Heart left ventricle (tissue), 16 donors: ENCODE measurements around the gene ANG. TPM values are rescaled to one million over a fixed set of nuclear protein-coding genes. Genes with fewer than 3 reads are reported as not detected.
A peak's percentile ranks its signal among the peaks of the same experiment; 100 is the strongest.

Source experiments
- ATAC-seq, 4 donors: fragments of 200-7000 bp; cut with Tn5 transposase; one replicate each; pipeline ENCODE4 v1.9.1; 2020 to 2022; ENCODE audit warnings: moderate library complexity in 4 of 4, mild to moderate bottlenecking in 3 of 4, moderate number of reproducible peaks in 1 of 4
- DNase-seq, 5 donors: peaks; one replicate each; pipeline ENCODE4 v3.0.0-alpha.2; 2020
- H3K27ac ChIP-seq, 12 donors: fragments of 200-600 bp; sonication (generic) in 4 of 12; one replicate each; pipeline versions ENCODE4 v1.5.0 to v1.8.0; 2016 to 2022; ENCODE audit warnings: mild to moderate bottlenecking in 2 of 12
- H3K27me3 ChIP-seq, 9 donors: fragments of 200-600 bp; sonication (generic) in 2 of 9; one replicate each; pipeline versions ENCODE4 v1.5.1 to v1.8.0; 2016 to 2022; ENCODE audit warnings: mild to moderate bottlenecking in 3 of 9
- H3K36me3 ChIP-seq, 9 donors: fragments of 200-600 bp; sonication (generic) in 2 of 9; one replicate each; pipeline versions ENCODE4 v1.5.0 to v1.8.0; 2018 to 2022; ENCODE audit warnings: mild to moderate bottlenecking in 2 of 9
- H3K4me1 ChIP-seq, 12 donors: fragments of 200-600 bp; sonication (generic) in 4 of 12; one replicate each; pipeline versions ENCODE4 v1.5.0 to v1.8.0; 2016 to 2022; ENCODE audit warnings: mild to moderate bottlenecking in 3 of 12
- H3K4me3 ChIP-seq, 12 donors: fragments of 200-600 bp; sonication (generic) in 4 of 12; one replicate each; pipeline versions ENCODE4 v1.5.0 to v1.8.0; 2017 to 2022; ENCODE audit warnings: mild to moderate bottlenecking in 9 of 12, moderate library complexity in 4 of 12
- H3K9me3 ChIP-seq, 12 donors: fragments of 200-600 bp; sonication (generic) in 4 of 12; one replicate each; pipeline versions ENCODE4 v1.5.0 to v1.8.0; 2016 to 2022; ENCODE audit warnings: mild to moderate bottlenecking in 1 of 12
- POLR2A ChIP-seq, 2 donors: fragments of 450-650 bp; IDR thresholded peaks; one replicate each; pipeline ENCODE4 v1.6.1; 2017; ENCODE audit warnings: antibody characterized with exemption in 2 of 2, mild to moderate bottlenecking in 2 of 2, moderate library complexity in 2 of 2
- WGBS, 4 donors: extraction: QIAGEN DNeasy Blood & Tissue Kit in 2 of 4; methylation state at CpG; one replicate each; pipeline versions ENCODE4 v1.1.5 to v1.1.7; 2013 to 2018; 5-methylcytosine and 5-hydroxymethylcytosine counted together
- intact Hi-C, 10 donors: fragments of 100-400 bp; cut with DNase I; formaldehyde crosslinking; loops; one replicate each; pipeline versions ENCODE4 v1.11.1 to v1.14.2; 2022
- polyA plus RNA-seq, 2 donors: library from polyadenylated mRNA; stranded (reverse); fragments of 200-250 nt; gene quantifications; one replicate each; pipeline ENCODE4 v1.2.3, GENCODE V29; 2013
- total RNA-seq, 9 donors: library from RNA; depleted of rRNA in 2 of 9; stranded (reverse); fragments of >200 nt in 2 of 9; fragmentation: NEBNext Ultra II Directional in 3 of 9; extraction: Animal tissue kit (Norgen Biotek cat#: 25700) in 3 of 9; gene quantifications; one replicate each; pipeline versions ENCODE4 v1.1.0 to v1.2.4, GENCODE V29; 2016 to 2023
- TF ChIP-seq, protein P1 (sequence below), 12 donors: fragments of 200-600 bp; sonication (generic) in 4 of 12; IDR thresholded peaks; one replicate each; pipeline versions ENCODE4 v1.5.0 to v1.8.0; 2018 to 2022; ENCODE audit warnings: antibody characterized with exemption in 12 of 12, mild to moderate bottlenecking in 5 of 12
- donor health status: ischemic (EF 13 %, LVEDD 7.1; RV severe dilation, severe dysfunction).
- donor health status: healthy with polysubstance abuse.
- donor health status: DM: no; HTN: yes; CAD: no.
- donor health status: DM: no; HTN: no; CAD: no.
- donor health status: ischemic (EF 25% LVEDD 6.9; RV normal size, moderate dysfunction).
- donor health status: ischemic (EF 25% LVEDD 5.7; RV mildly dilated, moderate dysfunction).
- donor health status: healthy.
- donor health status: DM: yes; HTN: yes; CAD: no.
- donor health status: ischemic (EF 35%, LVEDD 5.7; RV mildly dilated, moderate dysfunction).
- donor health status: nonischemic (EF 11% LVEDD 7.7; RV severe dilation, severe dysfunction).
- donor health status: DM: yes; HTN: yes; CAD: no.
- donor health status: PGD.
- donor health status: ischemic (EF 29% LVEDD 5.4; RV normal size, mild dysfunction).
- donor health status: nonischemic (EF 23%, LVEDD 6.1; RV moderate dilation, normal function).

ANG gene
- total and polyA plus RNA-seq, 11 donors = 2.1 to 9.3 (median 4.0) TPM

- Histone ChIP-seq H3K27me3 (no peaks in the 10 kb centered on the region), H3K4me1 (peaks cover 0 to 26% (median 11%) of the 10 kb centered on the region in 12 donors), H3K4me3 (peak overlapping the region in 4 of 12 donors; percentile 4 to 90 (median 40)), H3K27ac (peak overlapping the region in 3 of 12 donors; percentile 4 to 100 (median 8)), H3K9me3 (no peaks in the 10 kb centered on the region), H3K36me3 (no peaks in the 10 kb centered on the region)
- TF ChIP-seq POLR2A (IDR thresholded peaks at IDR 0.05) = no peak
- TF ChIP-seq, protein P1, sequence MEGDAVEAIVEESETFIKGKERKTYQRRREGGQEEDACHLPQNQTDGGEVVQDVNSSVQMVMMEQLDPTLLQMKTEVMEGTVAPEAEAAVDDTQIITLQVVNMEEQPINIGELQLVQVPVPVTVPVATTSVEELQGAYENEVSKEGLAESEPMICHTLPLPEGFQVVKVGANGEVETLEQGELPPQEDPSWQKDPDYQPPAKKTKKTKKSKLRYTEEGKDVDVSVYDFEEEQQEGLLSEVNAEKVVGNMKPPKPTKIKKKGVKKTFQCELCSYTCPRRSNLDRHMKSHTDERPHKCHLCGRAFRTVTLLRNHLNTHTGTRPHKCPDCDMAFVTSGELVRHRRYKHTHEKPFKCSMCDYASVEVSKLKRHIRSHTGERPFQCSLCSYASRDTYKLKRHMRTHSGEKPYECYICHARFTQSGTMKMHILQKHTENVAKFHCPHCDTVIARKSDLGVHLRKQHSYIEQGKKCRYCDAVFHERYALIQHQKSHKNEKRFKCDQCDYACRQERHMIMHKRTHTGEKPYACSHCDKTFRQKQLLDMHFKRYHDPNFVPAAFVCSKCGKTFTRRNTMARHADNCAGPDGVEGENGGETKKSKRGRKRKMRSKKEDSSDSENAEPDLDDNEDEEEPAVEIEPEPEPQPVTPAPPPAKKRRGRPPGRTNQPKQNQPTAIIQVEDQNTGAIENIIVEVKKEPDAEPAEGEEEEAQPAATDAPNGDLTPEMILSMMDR (IDR thresholded peaks at IDR 0.05) = no peak
- WGBS, 4 donors = 80 to 86% (median 83%) methylated on average over 7 of the region's 7 CpGs
- ATAC-seq (no peak), DNase-seq (no peak)
- intact Hi-C loops = loop anchor here in 6 of 10 donors (5.0 to 10.0 kb wide), 9 partner anchors 74 to 698 kb away; partner anchors contain the start of genes TEP1 (in 3 of the 6), TMEM253 (in 2 of the 6), APEX1 (in 1 of the 6) and OSGEP (in 1 of the 6)
Measured at GRCh38 chr14:20686386-20687143, 2.0 kb upstream of the ANG start.

- intact Hi-C loops = loop anchor here in 6 of 10 donors (5.0 to 10.0 kb wide), 9 partner anchors 75 to 697 kb away; partner anchors contain the start of genes TEP1 (in 3 of the 6), TMEM253 (in 2 of the 6), APEX1 (in 1 of the 6) and OSGEP (in 1 of the 6)
- peaks cover 0 to 26% (median 10%) of the 10 kb centered on the region in 12 donors for H3K4me1 ChIP-seq
- DNase-seq (no peak), ATAC-seq (no peak)
- H3K9me3 ChIP-seq = no peaks in the 10 kb centered on the region
- no peaks in the 10 kb centered on the region for H3K27me3 ChIP-seq
- TF ChIP-seq, protein P1 (IDR thresholded peaks at IDR 0.05) = no peak
- no peak for TF ChIP-seq POLR2A (IDR thresholded peaks at IDR 0.05)
- no peak overlapping the region for H3K4me3 ChIP-seq
- H3K27ac ChIP-seq = no peak overlapping the region
- H3K36me3 ChIP-seq = no peaks in the 10 kb centered on the region
- 83 to 94% (median 91%) methylated on average over 4 to 5 of the region's 5 CpGs for WGBS, 4 donors
Measured at GRCh38 chr14:20687362-20688166, 1.0 kb upstream of the ANG start.

DNA sequence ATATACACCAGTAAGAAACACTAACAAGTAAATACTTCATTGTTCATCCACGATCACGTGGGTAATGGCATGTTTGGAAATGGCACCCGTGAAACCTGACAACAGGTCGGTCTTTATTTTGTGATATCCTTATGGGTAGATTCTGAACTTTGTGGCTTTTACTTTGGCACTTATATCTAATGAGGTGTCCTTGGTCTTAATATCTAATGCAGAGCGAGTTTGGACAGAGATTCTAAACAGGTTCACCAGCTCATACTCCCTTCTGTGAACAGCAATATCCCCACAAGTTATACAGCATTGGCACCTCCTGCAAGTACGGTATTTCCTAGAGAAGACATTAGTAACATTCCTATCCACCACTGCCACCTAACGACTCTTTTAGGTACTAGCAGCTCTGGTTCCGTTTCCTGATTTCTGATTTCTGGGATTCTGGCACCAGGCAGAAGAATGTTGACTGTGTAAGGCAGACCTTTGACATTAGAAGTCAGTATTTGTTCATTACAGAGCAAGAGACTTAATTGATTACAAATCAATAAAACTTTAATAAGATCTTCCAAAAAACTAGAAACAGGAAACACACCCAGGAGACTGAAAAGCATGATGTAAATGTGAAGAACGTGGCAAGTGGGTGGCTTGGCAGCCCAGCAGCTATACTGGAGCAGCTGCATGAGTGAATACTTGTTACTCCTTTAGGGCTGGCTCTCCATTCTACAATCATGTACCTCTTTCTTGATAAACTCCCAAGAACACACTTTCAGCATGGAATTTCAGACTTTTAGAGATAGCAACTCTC is 2.5 kb downstream of the ANG start:
- Histone ChIP-seq H3K36me3 (peaks cover 0 to 27% (median 0%) of the 10 kb centered on the region in 9 donors), H3K27ac (no peak overlapping the region), H3K27me3 (no peaks in the 10 kb centered on the region), H3K4me3 (no peak overlapping the region), H3K4me1 (peaks cover 0 to 18% (median 4%) of the 10 kb centered on the region in 12 donors), H3K9me3 (no peaks in the 10 kb centered on the region)
- ATAC-seq (peak; percentile 64 to 89 (median 87)), DNase-seq (peak in 3 of 5 donors; percentile 28 to 42 (median 30))
- intact Hi-C loops = loop anchor here in 7 of 10 donors (1.0 to 10.0 kb wide), 12 partner anchors 28 to 414 kb away; partner anchors contain the start of genes RNASE7 (in 1 of the 7) and TMEM253 (in 1 of the 7)
- TF ChIP-seq, protein P1 (IDR thresholded peaks at IDR 0.05) = peak; percentile 76 to 90 (median 85)
- no peak for TF ChIP-seq POLR2A (IDR thresholded peaks at IDR 0.05)
- WGBS, 4 donors = 22 to 36% (median 24%) methylated on average over 9 of the region's 9 CpGs
